NCI-H1417 treated with DMSO at 0.1 percent for 48 hours (cell line): ENCODE results near the gene HOGA1.

Experiments
- DNase-seq: peaks from one replicate; lab custom pipeline; 2025; lab: John Stamatoyannopoulos, UW

HOGA1 gene

GRCh38 chr10:97580421-97581367 is 3.5 kb upstream of the HOGA1 start:
- no peak for DNase-seq

- no peak for DNase-seq
These were observed 2.0 kb upstream of the HOGA1 start for GRCh38 chr10:97582169-97582568.

- DNase-seq, result no peak
These were observed 713 bp upstream of the HOGA1 start for GRCh38 chr10:97583476-97583875.

DNA sequence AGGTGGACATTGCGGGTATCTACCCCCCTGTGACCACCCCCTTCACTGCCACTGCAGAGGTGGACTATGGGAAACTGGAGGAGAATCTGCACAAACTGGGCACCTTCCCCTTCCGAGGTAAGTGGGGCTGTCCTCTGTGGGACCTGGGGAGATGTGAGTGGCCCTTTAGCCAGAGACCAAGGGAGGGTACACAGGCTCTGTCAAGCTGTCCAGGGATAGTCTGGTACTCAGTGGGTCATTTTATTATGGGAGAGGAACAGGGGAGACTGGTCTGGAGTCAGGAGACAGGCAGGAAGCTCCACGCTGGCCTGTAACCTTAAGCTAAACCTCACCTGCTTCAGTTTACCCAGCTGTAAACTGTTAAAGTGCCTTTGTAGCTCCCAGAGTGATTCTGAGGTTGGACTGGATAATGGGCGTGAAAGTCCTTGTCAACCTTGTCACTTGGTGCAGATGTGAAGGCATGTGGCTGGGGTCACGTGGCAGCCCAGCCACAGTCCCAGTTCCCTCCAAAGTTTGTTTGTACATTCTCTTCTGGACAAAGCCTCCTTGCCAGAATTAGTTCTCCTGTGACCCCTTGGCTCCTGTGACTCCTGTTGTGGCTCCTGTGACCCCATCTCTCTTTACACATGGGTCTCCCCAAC is 729 bp downstream of the HOGA1 start:
- DNase-seq, result no peak

GRCh38 chr10:97585439-97585811 is 1.2 kb downstream of the HOGA1 start:
- no peak for DNase-seq

GRCh38 chr10:97587183-97587582 is 3.0 kb downstream of the HOGA1 start:
- no peak for DNase-seq

DNA sequence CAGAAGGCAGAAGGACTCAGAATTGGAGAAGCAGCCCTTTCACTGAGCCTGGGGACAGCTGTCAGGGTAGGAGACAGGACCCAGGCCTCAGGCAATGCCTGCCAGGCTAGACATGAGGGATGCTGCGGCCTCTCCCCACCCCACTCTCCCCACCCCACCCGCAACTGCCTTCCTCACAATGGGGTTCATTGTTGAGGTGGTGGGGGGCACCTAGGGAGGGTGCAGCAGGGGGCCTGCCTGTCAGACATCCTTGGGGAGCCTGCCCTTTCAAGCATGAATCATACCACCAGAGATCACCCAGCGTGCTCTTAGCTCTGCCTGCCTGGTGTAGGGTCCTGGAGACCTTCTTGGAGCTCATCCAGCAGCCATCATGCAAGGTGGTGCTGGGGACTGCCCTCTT is 5.3 kb downstream of the HOGA1 start, which contains the start of gene C10orf62:
C10orf62 (plus strand) TSS at position 243 of the 400 bp plus-strand sequence. CDS start 177 bp downstream, outside the sequence.
- no peak for DNase-seq

GRCh38 chr10:97590082-97590747 is 6.0 kb downstream of the HOGA1 start:
- DNase-seq, result no peak

DNA sequence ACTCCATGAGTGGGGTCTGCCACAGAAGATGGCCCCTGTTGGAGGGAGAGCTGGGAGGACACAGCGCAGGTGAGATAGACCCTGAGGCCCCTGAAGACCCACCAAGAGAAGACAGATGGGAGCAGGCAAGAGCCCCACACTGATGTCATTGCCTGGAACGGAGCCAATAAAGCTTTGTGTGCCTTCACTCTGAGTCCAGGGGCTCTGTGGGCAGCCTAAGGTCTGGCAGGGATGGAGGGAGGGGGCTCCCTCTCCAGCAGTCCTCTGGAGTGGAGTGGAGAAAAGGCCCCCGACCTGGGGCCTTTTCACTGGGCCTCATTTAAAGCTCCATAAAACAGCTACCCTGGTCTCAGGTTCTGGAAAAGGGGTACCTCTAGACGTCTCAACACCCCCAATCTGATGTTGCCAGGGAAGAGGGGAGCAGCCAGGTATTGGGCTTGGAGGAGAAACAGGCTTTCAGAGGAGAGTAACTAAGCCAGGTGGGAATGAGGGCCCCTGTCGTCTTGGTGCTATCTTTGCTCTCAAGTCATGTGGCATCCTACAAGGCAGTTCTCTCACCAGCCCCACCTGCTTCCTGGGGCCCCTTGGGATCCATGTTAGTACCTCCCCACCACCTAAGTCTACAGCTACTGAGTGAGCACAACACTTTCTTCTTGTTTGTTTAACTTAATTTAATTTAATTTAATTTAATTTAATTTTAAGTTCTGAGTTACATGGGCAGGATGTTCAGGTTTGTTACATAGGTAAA is 6.7 kb downstream of the HOGA1 start:
- DNase-seq, result no peak

- no peak for DNase-seq
These were observed 9.2 kb downstream of the HOGA1 start for GRCh38 chr10:97593421-97593820.

DNA sequence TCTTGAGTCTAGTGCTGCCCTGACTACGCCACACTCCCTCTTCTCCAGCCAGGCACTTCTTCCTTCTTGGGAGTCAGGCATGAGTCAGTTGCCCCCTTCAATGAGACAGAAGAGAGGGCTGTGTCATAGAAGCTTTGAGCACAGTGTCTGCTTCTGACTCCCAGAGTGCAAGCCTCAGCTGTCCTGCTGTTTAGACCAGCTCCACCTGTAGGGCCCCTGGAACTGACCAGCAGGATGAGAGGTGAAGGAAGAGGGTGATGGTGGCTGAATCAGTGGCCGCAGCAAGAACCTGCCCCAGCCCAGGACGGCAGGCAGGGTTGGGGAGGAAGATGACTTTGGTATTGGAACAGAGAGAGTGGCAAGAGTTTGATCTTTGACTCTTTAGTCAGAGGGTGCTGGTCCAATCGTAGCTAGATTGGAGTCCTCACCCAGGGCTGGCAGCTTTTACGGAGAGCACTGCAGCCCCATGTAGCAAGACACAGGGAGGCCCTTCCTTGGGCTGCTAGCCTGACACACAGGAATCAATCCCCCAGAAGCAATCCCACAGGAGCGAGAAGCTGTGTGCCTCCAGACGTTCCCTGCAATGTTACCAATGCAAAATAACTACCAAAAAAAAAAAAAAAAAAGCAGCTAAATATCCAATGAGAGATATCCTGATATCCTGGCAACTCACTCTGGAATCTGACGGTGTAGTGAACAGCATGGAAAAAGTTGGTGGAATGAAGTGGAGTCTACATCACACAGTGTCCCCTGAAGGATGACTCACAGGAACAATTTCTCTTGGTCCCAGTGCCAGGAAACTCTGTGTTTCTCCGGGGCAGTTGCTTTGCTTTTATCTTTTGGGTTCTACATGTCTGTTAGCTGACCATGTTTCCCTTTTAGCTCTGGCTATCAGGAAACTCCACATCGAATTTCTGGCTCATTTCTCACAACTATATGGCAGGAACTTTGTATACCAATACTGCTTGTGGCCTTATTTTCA is 12.2 kb downstream of the HOGA1 start:
- DNase-seq, result no peak

DNA sequence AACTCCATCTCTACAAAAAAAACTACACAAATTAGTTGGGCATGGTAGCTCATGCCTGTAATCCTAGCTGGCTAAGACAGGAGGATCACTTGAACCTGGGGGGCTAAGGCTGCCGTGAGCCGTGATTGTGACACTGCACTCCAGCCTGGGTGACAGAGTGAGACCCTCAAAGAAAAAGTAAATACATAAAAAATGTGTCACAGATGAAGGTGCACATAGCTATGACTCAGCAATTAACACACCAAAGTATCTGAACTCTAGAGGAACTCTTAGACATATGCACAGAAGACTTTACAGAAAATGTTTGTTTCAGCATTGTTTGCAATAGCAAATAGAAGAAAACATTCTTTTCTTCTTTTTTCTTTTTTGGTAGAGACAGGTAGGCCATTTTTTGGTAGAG is 13.6 kb downstream of the HOGA1 start:
- no peak for DNase-seq

GRCh38 chr10:97598407-97599271 is 14.4 kb downstream of the HOGA1 start:
- DNase-seq, result no peak

DNA sequence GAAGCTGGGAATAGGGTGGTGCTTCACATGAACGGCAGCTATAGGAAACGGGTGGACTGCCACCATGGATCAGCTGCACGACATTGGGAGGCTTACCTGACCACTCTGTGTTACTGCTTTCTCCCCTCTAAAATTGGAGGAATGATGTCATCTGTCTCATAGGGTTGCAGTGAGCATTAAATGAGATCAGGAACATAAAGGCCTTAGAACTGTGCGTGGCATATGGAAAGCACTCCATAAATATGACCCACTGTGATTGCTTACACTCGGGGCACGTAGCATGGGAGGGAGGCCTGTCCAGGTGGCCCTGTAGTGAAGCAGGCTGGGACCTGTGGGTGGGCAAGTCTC is 15.1 kb downstream of the HOGA1 start:
- DNase-seq, result no peak

GRCh38 chr10:97600616-97601015 is 16.4 kb downstream of the HOGA1 start:
- DNase-seq, result no peak

- no peak for DNase-seq
These were observed 17.4 kb downstream of the HOGA1 start for GRCh38 chr10:97601268-97602215.

- no peak for DNase-seq
These were observed 23.0 kb downstream of the HOGA1 start for GRCh38 chr10:97607095-97607636.

- DNase-seq, result no peak
These were observed 24.9 kb downstream of the HOGA1 start for GRCh38 chr10:97608991-97609561.
